Measurements from ENCODE around the gene FOXL1.

Gene FOXL1

GRCh38 chr16:86547286-86547685 is 31.1 kb upstream of the FOXL1 start:
- no peak for TF ChIP-seq EZH2 (IDR thresholded peaks at IDR 0.05; ENCODE audit: borderline replicate concordance, low read length)
- TF ChIP-seq CTCF (IDR thresholded peaks at IDR 0.05; ENCODE audit: low read length) = no peak
- Histone ChIP-seq H3K4me1 (ENCODE audit: insufficient read depth, low read length, severe bottlenecking) (peaks cover 16% of the 10 kb centered on the region), H3K4me3 (ENCODE audit: low read depth, low read length, poor library complexity, severe bottlenecking) (no peak overlapping the region), H3K9ac (ENCODE audit: low read length) (no peak overlapping the region), H3K27me3 (ENCODE audit: insufficient read depth, low read length) (no peaks in the 10 kb centered on the region), H3K9me3 (ENCODE audit: low read length) (no peaks in the 10 kb centered on the region), H2AFZ (ENCODE audit: low read length) (no peak overlapping the region), H4K20me1 (ENCODE audit: insufficient read depth, low read length) (no peaks in the 10 kb centered on the region), H3K27ac (ENCODE audit: low read depth, low read length, poor library complexity, severe bottlenecking) (no peak overlapping the region), H3K36me3 (ENCODE audit: insufficient read depth, low read length) (peaks cover 57% of the 10 kb centered on the region), H3K9me2 (ENCODE audit: low read depth, low read length) (no peaks in the 10 kb centered on the region), H3K4me2 (ENCODE audit: low read length) (no peak overlapping the region), H3F3A (ENCODE audit: insufficient read depth, low read length) (no peaks in the 10 kb centered on the region), H3K79me2 (ENCODE audit: insufficient read depth, low read length) (no peaks in the 10 kb centered on the region)

- Histone ChIP-seq H3K4me3 (ENCODE audit: low read depth, low read length, poor library complexity, severe bottlenecking) (no peak overlapping the region), H3K36me3 (ENCODE audit: insufficient read depth, low read length) (peaks cover 47% of the 10 kb centered on the region), H3F3A (ENCODE audit: insufficient read depth, low read length) (no peaks in the 10 kb centered on the region), H2AFZ (ENCODE audit: low read length) (no peak overlapping the region), H3K9me2 (ENCODE audit: low read depth, low read length) (no peaks in the 10 kb centered on the region), H3K79me2 (ENCODE audit: insufficient read depth, low read length) (no peaks in the 10 kb centered on the region), H3K4me2 (ENCODE audit: low read length) (no peak overlapping the region), H3K9me3 (ENCODE audit: low read length) (no peaks in the 10 kb centered on the region), H3K27ac (ENCODE audit: low read depth, low read length, poor library complexity, severe bottlenecking) (no peak overlapping the region), H3K9ac (ENCODE audit: low read length) (no peak overlapping the region), H3K4me1 (ENCODE audit: insufficient read depth, low read length, severe bottlenecking) (peaks cover 4% of the 10 kb centered on the region), H4K20me1 (ENCODE audit: insufficient read depth, low read length) (no peaks in the 10 kb centered on the region), H3K27me3 (ENCODE audit: insufficient read depth, low read length) (no peaks in the 10 kb centered on the region)
- no peak for TF ChIP-seq CTCF (IDR thresholded peaks at IDR 0.05; ENCODE audit: low read length)
- TF ChIP-seq EZH2 (IDR thresholded peaks at IDR 0.05; ENCODE audit: borderline replicate concordance, low read length) = no peak
Measured at GRCh38 chr16:86549076-86549892, 29.1 kb upstream of the FOXL1 start.

- H3K4me2 ChIP-seq (ENCODE audit: low read length) = no peak overlapping the region
- no peaks in the 10 kb centered on the region for H3F3A ChIP-seq (ENCODE audit: insufficient read depth, low read length)
- no peaks in the 10 kb centered on the region for H3K9me2 ChIP-seq (ENCODE audit: low read depth, low read length)
- H3K9ac ChIP-seq (ENCODE audit: low read length) = no peak overlapping the region
- TF ChIP-seq CTCF (IDR thresholded peaks at IDR 0.05; ENCODE audit: low read length) = no peak
- no peak for TF ChIP-seq EZH2 (IDR thresholded peaks at IDR 0.05; ENCODE audit: borderline replicate concordance, low read length)
- peaks cover 6% of the 10 kb centered on the region for H3K4me1 ChIP-seq (ENCODE audit: insufficient read depth, low read length, severe bottlenecking)
- H3K4me3 ChIP-seq (ENCODE audit: low read depth, low read length, poor library complexity, severe bottlenecking) = no peak overlapping the region
- no peaks in the 10 kb centered on the region for H3K27me3 ChIP-seq (ENCODE audit: insufficient read depth, low read length)
- no peak overlapping the region for H3K27ac ChIP-seq (ENCODE audit: low read depth, low read length, poor library complexity, severe bottlenecking)
- H3K79me2 ChIP-seq (ENCODE audit: insufficient read depth, low read length) = no peaks in the 10 kb centered on the region
- H2AFZ ChIP-seq (ENCODE audit: low read length) = no peak overlapping the region
- no peaks in the 10 kb centered on the region for H3K9me3 ChIP-seq (ENCODE audit: low read length)
- H3K36me3 ChIP-seq (ENCODE audit: insufficient read depth, low read length) = peaks cover 45% of the 10 kb centered on the region
- H4K20me1 ChIP-seq (ENCODE audit: insufficient read depth, low read length) = no peaks in the 10 kb centered on the region
Measured at GRCh38 chr16:86549893-86550190, 28.5 kb upstream of the FOXL1 start.
